IPS-18a (cell line): ENCODE data around the gene TGFBR2.

Experiments used
- H3K27ac ChIP-seq: one replicate; pipeline ENCODE4 v1.5.1; 2013; ENCODE audit warnings: low read length
- H3K27me3 ChIP-seq: one replicate; pipeline ENCODE4 v1.6.1; 2013; ENCODE audit warnings: mild to moderate bottlenecking, low read length; ENCODE audit not compliant: control insufficient read depth, insufficient read depth
- H3K36me3 ChIP-seq: one replicate; pipeline ENCODE4 v1.6.1; 2013; ENCODE audit warnings: low read depth, low read length; ENCODE audit not compliant: control insufficient read depth
- H3K4me1 ChIP-seq: one replicate; pipeline ENCODE4 v1.6.1; 2013; ENCODE audit warnings: low read depth, low read length; ENCODE audit not compliant: control insufficient read depth
- H3K4me3 ChIP-seq: one replicate; pipeline ENCODE4 v1.5.1; 2013; ENCODE audit warnings: low read length
- H3K9ac ChIP-seq: one replicate; pipeline ENCODE4 v1.6.1; 2013; ENCODE audit warnings: mild to moderate bottlenecking, low read length, moderate library complexity
- H3K9me3 ChIP-seq: one replicate; pipeline ENCODE4 v1.6.1; 2013; ENCODE audit warnings: low read depth, low read length; ENCODE audit not compliant: control insufficient read depth

The TGFBR2 gene

DNA sequence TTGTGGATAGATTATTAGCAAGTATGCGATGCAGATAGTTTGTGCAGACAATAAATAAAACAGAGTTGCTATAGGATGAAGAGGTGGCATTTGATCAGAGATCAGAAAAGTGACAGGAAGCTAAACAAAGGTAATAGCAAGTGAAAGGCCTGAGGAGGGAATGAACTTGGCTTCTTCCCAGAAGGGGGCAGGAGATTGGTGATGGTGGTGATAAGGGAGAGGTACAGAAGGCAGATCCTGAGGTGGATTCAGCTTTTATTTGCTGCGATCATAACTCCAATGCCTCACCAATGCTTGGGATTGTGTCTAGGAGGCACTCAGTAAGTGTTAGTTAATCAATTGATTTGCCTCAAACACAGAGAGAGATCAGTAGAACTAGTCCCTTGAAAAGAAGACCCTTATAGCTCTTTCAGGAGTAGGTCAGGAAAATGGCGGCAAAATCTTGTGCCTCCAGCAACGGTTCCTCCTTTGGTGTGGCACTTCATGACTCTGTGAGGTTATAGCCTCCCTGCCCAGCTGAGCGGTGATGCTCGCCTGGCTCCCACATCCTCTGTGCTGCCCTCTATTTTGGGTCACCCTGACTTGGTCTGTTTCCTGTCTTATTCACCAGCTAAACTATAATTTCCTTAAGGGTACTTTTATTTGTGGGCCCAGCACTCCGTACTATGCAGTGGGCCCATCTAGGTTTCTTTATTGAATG lies 37.5 kb downstream of the TGFBR2 start:
- Histone ChIP-seq H3K27ac (no peak overlapping the region), H3K36me3 (peaks cover 20% of the 10 kb centered on the region), H3K9ac (no peak overlapping the region), H3K9me3 (no peaks in the 10 kb centered on the region), H3K4me1 (peaks cover 7% of the 10 kb centered on the region), H3K4me3 (no peak overlapping the region), H3K27me3 (no peaks in the 10 kb centered on the region)

DNA sequence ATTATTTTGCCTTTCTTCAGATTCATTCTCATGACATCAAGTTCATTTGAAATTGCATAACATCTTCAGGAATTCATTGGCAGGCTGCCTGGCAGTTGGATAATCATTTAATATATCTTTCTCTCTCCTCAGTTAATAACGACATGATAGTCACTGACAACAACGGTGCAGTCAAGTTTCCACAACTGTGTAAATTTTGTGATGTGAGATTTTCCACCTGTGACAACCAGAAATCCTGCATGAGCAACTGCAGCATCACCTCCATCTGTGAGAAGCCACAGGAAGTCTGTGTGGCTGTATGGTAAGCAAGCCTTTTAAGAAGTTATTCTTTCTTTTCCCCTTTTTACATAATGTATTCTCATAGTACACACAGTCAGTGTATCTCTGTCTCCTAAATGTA lies 38.2 kb downstream of the TGFBR2 start:
- Histone ChIP-seq H3K9ac (no peak overlapping the region), H3K4me3 (no peak overlapping the region), H3K9me3 (no peaks in the 10 kb centered on the region), H3K27ac (no peak overlapping the region), H3K4me1 (peaks cover 11% of the 10 kb centered on the region), H3K27me3 (no peaks in the 10 kb centered on the region), H3K36me3 (peaks cover 20% of the 10 kb centered on the region)

DNA sequence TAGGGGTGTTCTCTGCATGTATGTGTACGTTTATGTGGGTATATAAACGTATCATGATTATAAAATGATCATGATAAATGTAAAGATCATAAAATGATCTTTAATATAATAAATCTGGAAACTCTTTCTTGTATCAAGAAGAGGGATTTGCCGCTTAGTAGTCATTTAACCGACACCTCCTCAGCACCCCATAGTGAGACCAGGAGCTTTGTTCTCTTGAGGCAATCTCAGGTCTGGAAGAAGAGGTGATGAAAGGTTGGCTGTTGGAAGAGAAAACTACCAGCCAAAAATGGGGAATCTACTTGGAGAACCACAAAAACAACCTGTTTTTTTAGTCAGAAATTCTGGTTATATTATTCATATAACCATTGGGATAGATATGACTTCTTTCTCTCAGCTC lies 38.7 kb downstream of the TGFBR2 start:
- no peak overlapping the region for H3K4me3 ChIP-seq
- no peaks in the 10 kb centered on the region for H3K27me3 ChIP-seq
- H3K27ac ChIP-seq, result no peak overlapping the region
- peaks cover 11% of the 10 kb centered on the region for H3K4me1 ChIP-seq
- no peak overlapping the region for H3K9ac ChIP-seq
- H3K9me3 ChIP-seq, result no peaks in the 10 kb centered on the region
- peaks cover 20% of the 10 kb centered on the region for H3K36me3 ChIP-seq

DNA sequence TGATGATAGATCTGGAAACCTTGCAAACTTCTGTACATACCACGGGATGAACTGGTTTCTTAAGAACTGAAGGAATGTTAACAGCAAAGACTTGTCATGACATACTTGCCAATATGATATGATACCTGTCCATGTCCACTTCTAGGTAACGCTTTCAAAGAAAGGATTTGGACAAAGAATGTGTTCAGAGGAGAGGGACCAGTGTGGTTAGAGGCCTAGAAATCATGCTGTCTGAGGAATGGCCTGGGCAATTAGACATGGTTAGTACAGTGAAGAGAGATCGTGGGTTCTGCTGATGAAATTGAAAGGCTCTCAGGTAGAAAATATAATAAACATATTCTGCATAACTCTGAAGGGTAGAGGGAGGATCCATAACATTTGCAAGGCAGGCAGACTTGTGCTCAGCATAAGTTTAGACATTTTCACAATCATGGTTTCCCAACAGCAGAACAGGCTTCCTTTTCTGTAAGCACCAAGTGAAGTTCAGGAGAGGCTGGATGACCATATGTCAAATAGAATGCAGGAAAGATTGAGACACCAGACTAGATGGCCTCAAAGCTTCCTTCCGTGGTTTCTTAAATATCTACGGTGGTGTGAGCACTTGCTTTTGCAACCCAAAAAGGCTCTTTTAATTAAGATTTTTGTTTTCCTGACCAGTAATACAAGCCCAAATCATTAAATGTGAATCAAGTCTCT lies 39.9 kb downstream of the TGFBR2 start:
- peaks cover 28% of the 10 kb centered on the region for H3K36me3 ChIP-seq
- peaks cover 11% of the 10 kb centered on the region for H3K4me1 ChIP-seq
- no peak overlapping the region for H3K9ac ChIP-seq

DNA sequence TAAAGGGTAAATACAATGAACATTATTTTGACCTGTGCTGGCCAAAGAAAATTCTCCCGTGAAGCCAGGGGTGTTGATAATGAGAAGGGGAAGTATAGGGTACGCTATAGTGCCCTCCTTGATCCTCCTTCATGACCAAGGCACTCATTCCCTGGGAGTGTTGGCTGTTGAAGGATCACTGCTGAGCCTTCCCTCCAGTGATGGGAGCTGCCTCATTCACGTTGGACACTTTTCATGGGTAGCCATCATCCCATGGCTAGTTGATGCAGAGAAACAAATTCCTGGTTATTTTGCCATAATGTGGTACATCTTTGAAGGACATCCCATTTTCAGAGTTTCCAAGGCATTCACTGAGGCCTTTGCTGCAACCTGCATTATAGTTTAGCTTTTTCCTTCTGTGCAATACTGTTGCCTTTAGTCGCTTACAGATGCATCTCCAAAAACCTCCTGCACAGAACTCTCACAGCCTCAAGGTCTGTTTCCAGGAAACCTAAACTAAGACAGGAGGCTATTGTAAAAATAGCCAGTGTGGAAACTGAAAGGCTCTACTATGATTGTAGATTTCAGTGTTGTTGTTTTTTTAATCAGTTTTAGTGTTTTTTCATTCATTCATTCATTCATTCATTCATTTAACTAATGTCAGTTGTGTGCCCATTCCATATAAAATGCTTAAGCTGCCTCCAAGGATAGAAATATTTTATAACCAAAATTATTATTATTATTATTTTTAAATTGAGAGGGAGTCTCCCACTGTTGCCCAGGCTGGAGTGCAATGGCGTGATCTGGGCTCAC lies 40.8 kb downstream of the TGFBR2 start:
- no peak overlapping the region for H3K27ac ChIP-seq
- H3K4me3 ChIP-seq, result no peak overlapping the region
- no peaks in the 10 kb centered on the region for H3K27me3 ChIP-seq
- H3K9ac ChIP-seq, result no peak overlapping the region
- no peaks in the 10 kb centered on the region for H3K9me3 ChIP-seq
- H3K4me1 ChIP-seq, result peaks cover 11% of the 10 kb centered on the region
- peaks cover 29% of the 10 kb centered on the region for H3K36me3 ChIP-seq

More for the DNA sequence above, 39.9 kb downstream of the TGFBR2 start:
- no peak overlapping the region for H3K27ac ChIP-seq
- no peaks in the 10 kb centered on the region for H3K9me3 ChIP-seq
- no peaks in the 10 kb centered on the region for H3K27me3 ChIP-seq
- H3K4me3 ChIP-seq, result no peak overlapping the region

DNA sequence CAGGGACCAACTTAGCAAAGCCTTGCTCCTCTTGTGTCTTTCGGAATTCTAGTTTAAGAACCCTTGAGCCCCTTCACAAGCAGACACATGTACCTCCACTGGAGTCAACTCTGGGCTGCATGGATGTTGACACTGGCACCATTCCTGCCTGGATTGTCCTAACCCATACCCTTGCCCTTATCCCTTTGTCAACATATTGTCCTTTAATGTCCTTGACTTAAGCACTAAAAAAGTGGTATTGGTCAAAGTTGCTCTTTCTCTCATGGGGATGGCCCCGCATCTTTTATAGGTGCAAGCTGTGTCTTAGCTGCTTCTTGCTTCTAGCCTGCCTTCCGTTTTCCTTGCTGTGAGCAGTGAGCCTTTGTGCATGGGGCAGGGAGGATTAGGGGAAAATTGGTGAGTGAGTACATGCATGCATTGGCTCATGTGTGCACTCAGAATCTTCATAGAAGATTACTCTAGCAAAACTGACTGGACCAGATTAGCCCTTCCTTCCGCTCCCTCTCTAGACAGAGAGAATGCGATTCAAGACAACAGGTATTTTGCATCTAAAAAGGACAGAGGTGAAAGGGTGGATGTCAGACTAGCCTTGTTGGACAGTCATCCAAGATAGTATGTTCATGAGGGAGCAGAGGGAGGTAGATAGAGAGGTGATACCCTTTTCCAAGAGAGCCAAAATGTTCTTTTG lies 42.4 kb downstream of the TGFBR2 start:
- Histone ChIP-seq H3K27ac (no peak overlapping the region), H3K9me3 (no peaks in the 10 kb centered on the region), H3K4me3 (no peak overlapping the region), H3K9ac (no peak overlapping the region), H3K36me3 (peaks cover 29% of the 10 kb centered on the region), H3K4me1 (peaks cover 11% of the 10 kb centered on the region), H3K27me3 (no peaks in the 10 kb centered on the region)

DNA sequence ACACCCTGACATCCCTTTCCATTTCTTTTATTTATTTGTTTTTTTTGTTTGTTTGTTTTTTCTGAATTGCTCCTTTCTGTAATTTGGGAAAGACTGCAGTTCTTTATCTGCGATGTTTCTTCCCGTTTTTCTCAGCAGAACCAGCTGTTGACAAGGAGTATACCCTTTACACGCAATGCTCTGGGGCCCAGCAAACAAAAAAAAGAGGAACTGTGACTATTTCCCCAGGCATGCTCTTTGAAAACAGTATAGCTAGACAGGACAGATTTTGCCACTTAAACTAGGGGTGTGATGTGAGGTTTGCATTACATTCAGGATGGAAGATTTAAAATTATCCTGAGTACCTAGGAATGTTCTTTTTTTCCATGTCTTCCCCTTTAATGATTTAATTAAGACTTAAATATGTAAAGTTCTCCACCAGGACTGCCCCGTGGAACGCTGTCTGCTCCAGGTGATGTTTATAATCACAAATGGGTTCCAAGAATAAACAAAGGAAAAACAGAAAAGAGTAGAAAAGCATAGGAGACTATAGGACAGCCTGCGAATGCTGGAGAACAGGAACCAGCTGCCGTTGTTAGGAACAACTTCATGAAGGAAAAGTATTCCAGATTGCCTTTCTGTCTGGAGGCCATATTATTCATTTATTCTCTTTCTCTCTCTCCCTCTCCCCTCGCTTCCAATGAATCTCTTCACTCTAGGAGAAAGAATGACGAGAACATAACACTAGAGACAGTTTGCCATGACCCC lies 43.3 kb downstream of the TGFBR2 start:
- H3K4me3 ChIP-seq, result no peak overlapping the region
- H3K36me3 ChIP-seq, result peaks cover 29% of the 10 kb centered on the region
- peaks cover 11% of the 10 kb centered on the region for H3K4me1 ChIP-seq
- H3K27me3 ChIP-seq, result no peaks in the 10 kb centered on the region
- H3K27ac ChIP-seq, result no peak overlapping the region
- no peak overlapping the region for H3K9ac ChIP-seq
- no peaks in the 10 kb centered on the region for H3K9me3 ChIP-seq

DNA sequence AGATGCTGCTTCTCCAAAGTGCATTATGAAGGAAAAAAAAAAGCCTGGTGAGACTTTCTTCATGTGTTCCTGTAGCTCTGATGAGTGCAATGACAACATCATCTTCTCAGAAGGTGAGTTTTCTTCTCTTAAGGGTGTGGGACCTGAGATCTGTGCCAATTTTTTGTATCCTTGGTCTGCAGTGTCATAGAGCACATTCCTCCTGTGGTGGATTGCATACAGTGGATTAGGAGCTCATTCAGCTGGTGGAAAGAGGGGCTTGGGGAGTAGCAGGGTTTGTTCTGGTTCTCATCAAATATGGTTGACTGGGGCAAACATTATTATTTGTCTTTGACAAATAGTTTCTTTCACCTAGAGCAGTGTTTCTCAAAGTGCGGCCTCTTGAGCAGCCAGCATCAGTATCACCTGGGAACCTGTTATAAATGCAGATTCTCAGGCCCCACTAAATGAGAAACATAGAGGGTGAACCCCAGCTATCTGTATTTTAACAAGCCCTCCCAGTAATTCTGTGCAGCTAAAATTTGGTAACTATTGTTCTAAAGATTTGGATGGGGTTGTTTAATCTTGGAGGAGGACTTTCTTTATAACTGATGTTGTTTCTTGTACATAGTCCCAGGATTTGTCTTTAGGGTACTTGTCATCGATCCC lies 44.1 kb downstream of the TGFBR2 start:
- peaks cover 27% of the 10 kb centered on the region for H3K36me3 ChIP-seq
- no peak overlapping the region for H3K9ac ChIP-seq
- no peaks in the 10 kb centered on the region for H3K9me3 ChIP-seq
- no peak overlapping the region for H3K27ac ChIP-seq
- no peak overlapping the region for H3K4me3 ChIP-seq
- no peaks in the 10 kb centered on the region for H3K27me3 ChIP-seq
- H3K4me1 ChIP-seq, result peaks cover 11% of the 10 kb centered on the region

DNA sequence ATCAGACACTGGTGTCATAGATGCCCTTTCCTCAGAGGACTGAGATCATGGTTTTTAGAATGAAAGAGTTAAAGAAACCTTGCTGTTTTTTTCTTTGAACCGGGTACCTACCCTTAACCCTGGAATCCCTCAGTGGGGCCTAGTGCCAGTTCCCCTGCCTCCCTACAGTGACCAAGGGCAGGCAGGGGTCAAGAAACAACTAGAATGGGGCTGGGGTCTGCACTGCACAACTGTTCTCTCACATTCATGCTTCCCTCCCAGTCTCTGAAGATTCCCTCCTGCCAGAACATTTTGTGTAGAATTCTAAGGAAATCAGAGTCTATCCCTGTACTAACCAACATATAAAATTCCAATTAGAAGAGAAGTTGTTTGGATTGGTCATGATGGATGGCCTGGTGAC lies 47.9 kb downstream of the TGFBR2 start:
- H3K4me3 ChIP-seq, result no peak overlapping the region
- no peaks in the 10 kb centered on the region for H3K27me3 ChIP-seq
- no peak overlapping the region for H3K27ac ChIP-seq
- H3K9me3 ChIP-seq, result no peaks in the 10 kb centered on the region
- no peak overlapping the region for H3K9ac ChIP-seq
- peaks cover 20% of the 10 kb centered on the region for H3K36me3 ChIP-seq
- H3K4me1 ChIP-seq, result peaks cover 22% of the 10 kb centered on the region

DNA sequence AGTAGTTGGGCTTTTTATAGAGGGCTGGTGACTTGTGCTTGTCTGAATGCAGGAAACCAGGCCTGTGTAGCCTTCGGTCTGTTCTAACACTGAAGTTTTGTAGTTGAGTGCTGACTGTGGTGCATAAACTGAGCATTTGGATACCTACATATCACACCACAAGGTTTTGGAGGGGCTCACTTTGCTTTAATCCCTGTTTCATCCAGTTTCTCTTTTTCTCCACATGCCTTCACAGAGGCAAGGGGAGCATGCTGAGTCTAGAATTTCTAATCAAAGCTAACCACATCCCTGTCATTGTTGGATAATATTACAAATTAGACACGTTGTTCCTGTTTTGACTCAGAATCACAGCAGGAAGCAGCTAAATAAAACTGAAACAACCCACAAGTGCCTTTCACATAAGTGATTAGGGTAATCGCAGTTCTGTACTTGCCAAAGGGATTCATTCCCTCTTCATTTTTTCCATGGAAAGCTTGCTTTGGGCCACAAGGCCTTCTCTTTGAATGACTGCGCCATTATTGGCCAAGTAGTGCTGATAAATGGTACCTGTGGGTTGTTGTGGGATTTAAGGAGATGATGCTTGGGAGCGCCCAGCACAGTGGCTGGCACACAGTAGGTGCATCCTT lies 48.9 kb downstream of the TGFBR2 start:
- H3K9me3 ChIP-seq, result no peaks in the 10 kb centered on the region
- no peaks in the 10 kb centered on the region for H3K27me3 ChIP-seq
- H3K27ac ChIP-seq, result no peak overlapping the region
- H3K4me1 ChIP-seq, result peaks cover 26% of the 10 kb centered on the region
- peaks cover 20% of the 10 kb centered on the region for H3K36me3 ChIP-seq
- H3K9ac ChIP-seq, result no peak overlapping the region
- H3K4me3 ChIP-seq, result no peak overlapping the region
